OCI-LY7 (cell line): ENCODE results near the gene ARL3. TPM values are rescaled to one million over a fixed set of nuclear protein-coding genes. Genes with fewer than 3 reads are reported as not detected.

Experiments used
- BruUV-seq: library from RNA; stranded (reverse); fragments of 400-500 nt; replicated peaks from 2 replicates; lab custom pipeline; 2021; lab: Mats Ljungman, UMichigan
- CTCF ChIA-PET: fragments of 300-600 bp; sonication (Branson Sonifier 250); formaldehyde crosslinking; loops from one replicate; lab custom pipeline; 2022; ENCODE audit warnings: antibody characterized with exemption; ENCODE audit not compliant: unreplicated experiment; lab: Charles Lee
- POLR2A ChIA-PET: fragments of 300-600 bp; sonication (Branson Sonifier 250); formaldehyde crosslinking; loops from one replicate; lab custom pipeline; 2022; ENCODE audit warnings: antibody characterized with exemption; lab: Charles Lee
- DNase-seq: peaks from one replicate; pipeline ENCODE4 v3.0.0-alpha.2; 2015; ENCODE audit warnings: low spot score
- H2AFZ ChIP-seq: fragments of 200-600 bp; sonication (generic), shearing (Covaris generic); 2 replicates; pipeline ENCODE4 v1.6.1; 2014; ENCODE audit warnings: mild to moderate bottlenecking, antibody characterized with exemption, low read length, moderate library complexity
- H3K27ac ChIP-seq: fragments of 200-600 bp; sonication (generic); 2 replicates; pipeline ENCODE4 v1.5.1; 2014; ENCODE audit warnings: mixed run types, low read depth, mild to moderate bottlenecking, moderate library complexity, low read length, inconsistent platforms; ENCODE audit not compliant: poor library complexity, severe bottlenecking
- H3K36me3 ChIP-seq: fragments of 200-600 bp; sonication (generic); 2 replicates; pipeline ENCODE4 v1.6.1; 2014; ENCODE audit warnings: mild to moderate bottlenecking, antibody characterized with exemption, low read length, moderate library complexity, mixed read lengths; ENCODE audit not compliant: insufficient read depth
- H3K4me1 ChIP-seq: fragments of 200-600 bp; sonication (generic); 2 replicates; pipeline ENCODE4 v1.5.1; 2014; ENCODE audit warnings: mild to moderate bottlenecking, low read length; ENCODE audit not compliant: insufficient read depth, poor library complexity, severe bottlenecking
- H3K4me2 ChIP-seq: fragments of 200-600 bp; sonication (generic); 2 replicates; pipeline ENCODE4 v1.6.1; 2014; ENCODE audit warnings: mild to moderate bottlenecking, low read length
- H3K4me3 ChIP-seq: fragments of 200-600 bp; sonication (generic); 2 replicates; pipeline ENCODE4 v1.5.1; 2014; ENCODE audit warnings: mild to moderate bottlenecking, low read depth, low read length; ENCODE audit not compliant: poor library complexity, severe bottlenecking
- H3K79me2 ChIP-seq: fragments of 200-600 bp; sonication (generic); 2 replicates; pipeline ENCODE4 v1.6.1; 2016; ENCODE audit warnings: low read depth, mild to moderate bottlenecking, low read length, moderate library complexity, mixed read lengths; ENCODE audit not compliant: insufficient read depth
- H3K9me2 ChIP-seq: fragments of 200-600 bp; sonication (generic); 2 replicates; pipeline ENCODE4 v1.6.1; 2016; ENCODE audit warnings: mild to moderate bottlenecking, low read length, mixed read lengths; ENCODE audit not compliant: insufficient read depth
- H3K9me3 ChIP-seq: fragments of 200-600 bp; sonication (generic); 2 replicates; pipeline ENCODE4 v1.6.1; 2014; ENCODE audit warnings: mild to moderate bottlenecking, mixed run types, low read length, mixed read lengths
- H4K20me1 ChIP-seq: fragments of 200-600 bp; sonication (generic); 2 replicates; pipeline ENCODE4 v1.6.1; 2014; ENCODE audit warnings: mild to moderate bottlenecking, antibody characterized with exemption, low read length, moderate library complexity, mixed read lengths; ENCODE audit not compliant: insufficient read depth
- EZH2phosphoT487 ChIP-seq: fragments of 200-600 bp; sonication (generic); IDR thresholded peaks from 2 replicates; pipeline ENCODE4 v1.6.1; 2018; ENCODE audit warnings: low read depth, borderline replicate concordance, mild to moderate bottlenecking, mixed run types, antibody characterized with exemption, low read length, moderate library complexity, mixed read lengths
- intact Hi-C: fragments of 100-400 bp; cut with micrococcal nuclease; formaldehyde crosslinking; loops from one replicate; pipeline ENCODE4 v1.10.0; 2022; ENCODE audit not compliant: unreplicated experiment
- total RNA-seq, 2 experiments: library from RNA; depleted of rRNA in 1 of 2; stranded (reverse); fragments of >200 nt in 1 of 2; shearing (Covaris generic) in 1 of 2; gene quantifications; 2 replicates each; pipeline ENCODE4 v1.2.3, GENCODE V29; 2014 to 2022
- TF ChIP-seq, protein P1 (sequence below): fragments of 200-600 bp; sonication (generic); conservative IDR thresholded peaks from 2 replicates; pipeline ENCODE4 v1.5.1; 2014; ENCODE audit warnings: mild to moderate bottlenecking, antibody characterized with exemption, low read length, moderate library complexity, mixed read lengths

Gene ARL3
- total RNA-seq, 2 experiments from 2014 or later = 7.3 to 11.7 TPM

DNA sequence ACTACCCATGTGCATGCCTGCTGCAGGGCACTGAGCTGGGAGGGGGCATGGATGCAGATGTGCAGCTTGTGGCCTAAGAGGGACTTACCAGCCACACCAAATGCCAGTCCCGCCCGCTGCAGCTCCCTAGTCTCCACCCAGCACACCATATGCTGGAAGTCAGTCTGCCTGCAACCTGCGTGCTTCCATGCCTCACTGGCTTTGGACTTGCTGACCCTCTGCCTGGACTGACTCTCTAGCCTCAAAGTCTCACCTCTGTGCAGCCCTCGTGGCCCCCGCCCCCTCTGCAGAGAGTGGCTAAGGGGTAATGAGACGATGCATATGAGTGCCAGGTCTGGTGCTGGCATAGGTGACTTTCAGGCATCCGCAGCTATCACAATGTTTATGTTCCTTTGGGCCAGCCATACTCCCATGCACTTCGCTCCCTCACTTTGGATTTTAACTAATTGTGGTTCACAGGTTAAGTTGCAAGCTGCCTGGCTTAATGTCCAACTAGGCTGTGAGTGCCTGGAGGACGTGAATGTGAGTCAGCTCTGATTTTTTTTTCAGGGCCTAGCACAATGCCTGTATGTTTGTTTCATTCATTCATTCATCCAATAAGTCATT is 48.2 kb downstream of the ARL3 start:
- POLR2A ChIA-PET = interaction anchor here (0.5 to 1.1 kb wide), 4 partner anchors 15 to 668 kb away, joined by 3 to 6 read pairs (median 4); no protein-coding TSS in a partner anchor
- no peak for TF ChIP-seq EZH2phosphoT487
- TF ChIP-seq, protein P1, sequence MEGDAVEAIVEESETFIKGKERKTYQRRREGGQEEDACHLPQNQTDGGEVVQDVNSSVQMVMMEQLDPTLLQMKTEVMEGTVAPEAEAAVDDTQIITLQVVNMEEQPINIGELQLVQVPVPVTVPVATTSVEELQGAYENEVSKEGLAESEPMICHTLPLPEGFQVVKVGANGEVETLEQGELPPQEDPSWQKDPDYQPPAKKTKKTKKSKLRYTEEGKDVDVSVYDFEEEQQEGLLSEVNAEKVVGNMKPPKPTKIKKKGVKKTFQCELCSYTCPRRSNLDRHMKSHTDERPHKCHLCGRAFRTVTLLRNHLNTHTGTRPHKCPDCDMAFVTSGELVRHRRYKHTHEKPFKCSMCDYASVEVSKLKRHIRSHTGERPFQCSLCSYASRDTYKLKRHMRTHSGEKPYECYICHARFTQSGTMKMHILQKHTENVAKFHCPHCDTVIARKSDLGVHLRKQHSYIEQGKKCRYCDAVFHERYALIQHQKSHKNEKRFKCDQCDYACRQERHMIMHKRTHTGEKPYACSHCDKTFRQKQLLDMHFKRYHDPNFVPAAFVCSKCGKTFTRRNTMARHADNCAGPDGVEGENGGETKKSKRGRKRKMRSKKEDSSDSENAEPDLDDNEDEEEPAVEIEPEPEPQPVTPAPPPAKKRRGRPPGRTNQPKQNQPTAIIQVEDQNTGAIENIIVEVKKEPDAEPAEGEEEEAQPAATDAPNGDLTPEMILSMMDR = no peak
- Histone ChIP-seq H3K9me3 (no peaks in the 10 kb centered on the region), H3K4me3 (no peak overlapping the region), H3K36me3 (no peaks in the 10 kb centered on the region), H2AFZ (no peak overlapping the region), H3K79me2 (no peaks in the 10 kb centered on the region), H3K4me2 (no peak overlapping the region), H4K20me1 (no peaks in the 10 kb centered on the region), H3K27ac (no peak overlapping the region), H3K4me1 (peaks cover 15% of the 10 kb centered on the region), H3K9me2 (no peaks in the 10 kb centered on the region)
- no peak for DNase-seq
- CTCF ChIA-PET = no interaction called here
- intact Hi-C loops = no loop called here
- no TSS peak for BruUV-seq

DNA sequence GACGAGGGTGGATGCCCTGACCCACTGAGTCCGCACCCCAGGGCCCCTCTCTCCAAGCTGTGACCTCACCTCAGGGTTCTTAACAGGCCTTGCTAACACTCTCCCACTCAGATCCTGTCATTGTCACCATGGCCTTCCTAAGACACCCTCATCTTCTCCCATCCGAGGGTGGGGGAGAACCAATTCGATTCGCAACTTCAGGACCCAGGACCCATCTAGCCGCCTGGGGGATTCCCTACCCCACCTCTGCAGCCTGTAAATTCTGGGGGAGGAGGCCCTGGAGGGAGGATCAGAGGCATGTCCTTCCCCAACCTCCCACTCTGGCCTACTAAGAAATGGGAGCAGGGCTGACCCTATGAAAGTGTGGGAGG is 52.6 kb downstream of the ARL3 start:
- no peak for TF ChIP-seq EZH2phosphoT487
- TF ChIP-seq, protein P1 = no peak
- Histone ChIP-seq H3K4me2 (peak overlapping the region; percentile 61), H3K27ac (peak overlapping the region; percentile 80), H3K36me3 (peaks cover 26% of the 10 kb centered on the region), H3K9me2 (no peaks in the 10 kb centered on the region), H3K4me3 (peak overlapping the region; percentile 27), H3K4me1 (peaks cover 44% of the 10 kb centered on the region), H3K79me2 (no peaks in the 10 kb centered on the region), H4K20me1 (no peaks in the 10 kb centered on the region), H2AFZ (peak overlapping the region; percentile 34; the same call in 1 of the 2 replicates), H3K9me3 (no peaks in the 10 kb centered on the region)
- ChIA-PET POLR2A (interaction anchor here (1.1 to 2.5 kb wide), 6 partner anchors 12 to 82 kb away, joined by 4 to 17 read pairs (median 4); partner anchors contain the start of genes ARL3 and WBP1L), CTCF (interaction anchor here (0.5 to 1.4 kb wide), 2 partner anchors 8 to 80 kb away, joined by 8 to 9 read pairs; no protein-coding TSS in a partner anchor)
- BruUV-seq = no TSS peak
- DNase-seq = no peak
- intact Hi-C loops = loop anchor here (1.0 to 5.0 kb wide), 3 partner anchors 9 to 51 kb away; partner anchors contain the start of genes ARL3 and SFXN2
